22Rv1 (cell line): ENCODE results near the gene P3H3.

Source experiments
- H3K27ac ChIP-seq: fragments of 450-650 bp; 2 replicates; pipeline ENCODE4 v1.5.1; 2017
- ZFX ChIP-seq: fragments of 450-650 bp; IDR thresholded peaks from 2 replicates; pipeline ENCODE4 v1.6.1; 2017; ENCODE audit warnings: antibody characterized with exemption, borderline replicate concordance
- TF ChIP-seq, protein P1 (sequence below): fragments of 450-650 bp; IDR thresholded peaks from 2 replicates; pipeline ENCODE4 v1.5.1; 2017; ENCODE audit warnings: mild to moderate bottlenecking

Gene P3H3

DNA sequence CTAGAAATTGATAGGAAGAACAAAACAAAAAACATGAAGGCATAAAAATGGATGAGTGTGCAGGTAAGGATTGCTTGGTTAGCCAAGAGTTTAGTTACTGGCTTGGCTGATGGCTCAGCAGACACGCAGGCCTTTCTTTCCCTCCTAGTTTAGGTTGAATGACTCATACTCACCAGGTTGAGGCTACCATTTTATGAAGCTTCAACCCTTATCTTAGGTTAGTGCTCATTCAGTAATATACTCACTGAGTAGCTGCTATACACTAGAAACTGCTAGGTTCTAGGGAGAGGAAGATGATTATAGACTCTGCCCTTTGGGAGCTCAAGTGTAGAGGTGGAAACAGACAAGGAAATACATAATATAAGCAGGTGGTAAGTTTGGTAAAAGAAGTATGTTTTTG is 6.0 kb downstream of the P3H3 start:
- H3K27ac ChIP-seq: peak overlapping the region; percentile 25
- TF ChIP-seq ZFX: no peak

DNA sequence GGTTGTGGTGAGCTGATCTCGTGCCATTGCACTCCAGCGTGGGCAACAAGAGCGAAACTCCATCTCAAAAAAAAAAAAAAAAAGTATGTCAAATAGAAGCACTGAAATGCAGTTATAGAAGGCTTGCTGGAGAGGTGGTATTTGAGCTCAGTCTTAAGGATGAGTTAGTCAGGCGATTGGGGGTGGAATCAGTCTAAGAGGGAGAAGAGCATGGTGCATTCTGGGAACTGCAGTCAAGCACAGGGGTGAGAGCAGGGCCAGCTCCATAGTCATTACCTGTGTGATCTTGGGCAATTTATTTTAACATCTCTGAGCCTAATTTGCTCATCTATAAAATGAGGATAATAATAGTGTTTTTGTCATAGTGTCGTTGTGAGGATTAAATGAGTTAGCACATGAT is 6.7 kb downstream of the P3H3 start:
- H3K27ac ChIP-seq: peak overlapping the region; percentile 25
- TF ChIP-seq, protein P1, sequence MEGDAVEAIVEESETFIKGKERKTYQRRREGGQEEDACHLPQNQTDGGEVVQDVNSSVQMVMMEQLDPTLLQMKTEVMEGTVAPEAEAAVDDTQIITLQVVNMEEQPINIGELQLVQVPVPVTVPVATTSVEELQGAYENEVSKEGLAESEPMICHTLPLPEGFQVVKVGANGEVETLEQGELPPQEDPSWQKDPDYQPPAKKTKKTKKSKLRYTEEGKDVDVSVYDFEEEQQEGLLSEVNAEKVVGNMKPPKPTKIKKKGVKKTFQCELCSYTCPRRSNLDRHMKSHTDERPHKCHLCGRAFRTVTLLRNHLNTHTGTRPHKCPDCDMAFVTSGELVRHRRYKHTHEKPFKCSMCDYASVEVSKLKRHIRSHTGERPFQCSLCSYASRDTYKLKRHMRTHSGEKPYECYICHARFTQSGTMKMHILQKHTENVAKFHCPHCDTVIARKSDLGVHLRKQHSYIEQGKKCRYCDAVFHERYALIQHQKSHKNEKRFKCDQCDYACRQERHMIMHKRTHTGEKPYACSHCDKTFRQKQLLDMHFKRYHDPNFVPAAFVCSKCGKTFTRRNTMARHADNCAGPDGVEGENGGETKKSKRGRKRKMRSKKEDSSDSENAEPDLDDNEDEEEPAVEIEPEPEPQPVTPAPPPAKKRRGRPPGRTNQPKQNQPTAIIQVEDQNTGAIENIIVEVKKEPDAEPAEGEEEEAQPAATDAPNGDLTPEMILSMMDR: no peak
- no peak for TF ChIP-seq ZFX

DNA sequence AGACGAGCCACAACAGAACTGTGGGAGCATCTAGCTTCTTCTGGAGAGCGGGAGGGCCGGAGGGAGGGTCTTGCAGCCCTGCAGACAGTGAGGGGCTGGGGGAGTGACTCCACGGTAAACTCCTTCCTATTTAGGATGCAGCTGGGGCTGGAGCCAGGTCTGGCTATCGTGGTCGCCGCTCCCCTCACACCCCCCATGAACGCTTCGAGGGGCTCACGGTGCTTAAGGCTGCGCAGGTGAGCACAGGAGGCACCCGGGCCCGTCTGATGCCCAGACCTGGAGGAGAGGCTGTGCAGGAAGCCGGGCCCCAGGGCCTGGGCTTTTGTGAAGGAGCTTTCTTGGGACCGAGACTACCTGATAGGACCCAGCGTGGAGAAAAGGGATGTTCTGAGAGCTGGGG is 8.6 kb downstream of the P3H3 start:
- TF ChIP-seq ZFX: no peak
- TF ChIP-seq, protein P1: no peak
- H3K27ac ChIP-seq: peak overlapping the region; percentile 25; the same call in 1 of the 2 replicates

DNA sequence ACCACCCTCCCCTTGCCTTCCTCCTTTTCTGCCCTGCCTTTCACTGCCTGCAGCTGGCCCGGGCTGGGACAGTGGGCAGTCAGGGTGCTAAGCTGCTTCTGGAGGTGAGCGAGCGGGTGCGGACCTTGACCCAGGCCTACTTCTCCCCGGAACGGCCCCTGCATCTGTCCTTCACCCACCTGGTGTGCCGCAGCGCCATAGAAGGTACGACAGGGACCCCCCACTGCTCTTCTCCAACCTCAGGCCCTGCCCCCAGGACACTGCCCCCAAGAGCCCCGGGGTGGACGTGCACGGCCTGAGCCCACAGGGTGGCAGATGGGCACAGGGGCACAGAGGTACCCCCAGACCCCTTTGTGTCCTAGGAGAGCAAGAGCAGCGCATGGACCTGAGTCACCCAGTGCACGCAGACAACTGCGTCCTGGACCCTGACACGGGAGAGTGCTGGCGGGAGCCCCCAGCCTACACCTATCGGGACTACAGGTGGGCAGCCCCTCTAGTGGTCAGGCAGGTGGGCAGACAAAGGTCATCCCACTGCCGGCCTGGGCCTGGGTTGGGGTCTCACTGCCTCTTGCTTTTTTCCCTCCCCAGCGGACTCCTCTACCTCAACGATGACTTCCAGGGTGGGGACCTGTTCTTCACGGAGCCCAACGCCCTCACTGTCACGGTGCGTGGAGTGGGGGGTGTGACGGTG is 9.3 kb downstream of the P3H3 start:
- no peak overlapping the region for H3K27ac ChIP-seq

DNA sequence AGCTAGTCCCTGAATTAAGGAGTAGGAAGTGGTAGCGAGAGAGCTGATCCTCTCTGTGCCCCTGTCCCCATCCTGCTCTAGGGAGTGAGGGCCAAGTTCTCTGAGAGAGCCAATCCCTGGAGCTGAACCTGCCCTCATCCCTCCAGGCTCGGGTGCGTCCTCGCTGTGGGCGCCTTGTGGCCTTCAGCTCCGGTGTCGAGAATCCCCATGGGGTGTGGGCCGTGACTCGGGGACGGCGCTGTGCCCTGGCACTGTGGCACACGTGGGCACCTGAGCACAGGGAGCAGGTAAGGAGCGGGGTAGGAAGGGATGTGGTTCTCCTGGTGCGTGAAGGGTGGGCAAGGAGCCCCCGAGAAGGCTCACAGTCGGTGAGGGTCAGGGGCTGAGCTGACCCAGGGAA is 10.6 kb downstream of the P3H3 start:
- TF ChIP-seq, protein P1: no peak
- H3K27ac ChIP-seq: no peak overlapping the region

More for the DNA sequence above, 9.3 kb downstream of the P3H3 start:
- TF ChIP-seq, protein P1: no peak
- TF ChIP-seq ZFX: no peak

DNA sequence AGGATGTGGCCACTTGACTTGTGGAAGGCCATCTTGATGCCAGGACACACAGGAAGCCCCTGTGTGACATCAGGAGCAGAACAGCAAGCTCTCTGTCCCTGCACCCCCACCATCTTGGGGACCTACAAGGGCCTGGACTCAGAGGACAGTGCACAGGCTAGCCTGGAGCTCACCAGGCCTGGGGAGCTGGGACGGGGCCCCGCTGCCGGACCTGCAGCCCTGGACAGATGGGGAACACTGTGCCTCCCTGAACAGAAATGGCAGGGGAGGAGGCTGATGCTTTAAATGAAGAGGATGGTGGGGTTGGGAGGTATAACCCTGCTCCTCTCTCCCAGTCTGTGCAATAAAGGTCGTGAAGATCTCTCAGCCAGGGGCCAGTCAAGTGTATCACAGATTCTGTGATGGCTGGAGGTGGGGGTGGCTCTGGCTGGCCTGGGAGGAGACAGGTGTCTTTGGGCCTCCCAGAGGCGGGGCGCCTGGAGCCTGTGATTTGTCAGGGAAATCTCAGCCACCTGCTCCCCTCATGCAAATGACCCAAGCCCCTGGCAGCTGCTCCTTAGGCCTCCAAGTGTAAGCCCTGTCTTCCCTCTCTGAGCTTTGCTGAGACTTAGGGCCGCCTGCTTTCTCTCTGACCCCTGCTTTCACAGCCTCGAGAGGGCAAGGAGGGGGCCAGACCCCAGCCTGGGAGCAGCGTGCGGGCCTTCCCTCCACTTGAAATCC is 11.4 kb downstream of the P3H3 start:
- H3K27ac ChIP-seq: no peak overlapping the region
- no peak for TF ChIP-seq ZFX
- TF ChIP-seq, protein P1: no peak

DNA sequence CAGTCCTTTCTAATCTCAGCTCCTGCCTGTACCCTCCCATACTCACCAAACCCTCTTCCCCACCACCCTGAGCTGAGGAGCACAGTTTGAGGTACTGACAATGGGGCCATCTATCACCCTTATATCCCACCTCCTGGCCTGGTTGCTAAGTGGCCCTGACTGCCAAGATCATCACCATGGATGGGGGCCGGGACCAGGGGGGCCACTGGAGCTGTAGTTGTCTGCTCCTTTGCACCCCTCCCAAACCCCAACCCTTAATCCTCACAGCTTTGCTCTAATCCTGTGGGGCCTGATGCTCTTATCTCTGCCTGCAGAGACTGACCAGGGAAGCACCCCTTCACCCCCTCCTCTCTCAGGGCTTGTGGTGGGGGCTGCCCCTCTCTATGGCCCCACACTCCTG is 12.1 kb downstream of the P3H3 start:
- H3K27ac ChIP-seq: no peak overlapping the region
- no peak for TF ChIP-seq ZFX
- TF ChIP-seq, protein P1: no peak
